HepG2 (cell line): ENCODE data around the gene GPR37. TPM values are rescaled to one million over a fixed set of nuclear protein-coding genes. Genes with fewer than 3 reads are reported as not detected.
A peak's percentile ranks its signal among the peaks of the same experiment; 100 is the strongest.

ENCODE experiments used
- ATAC-seq: fragments of 200-7000 bp; cut with Tn5 transposase; 3 replicates; pipeline ENCODE4 v1.9.1; 2020; ENCODE audit warnings: mild to moderate bottlenecking, moderate library complexity
- Bru-seq: library from RNA; stranded (reverse); fragments of 400-500 nt; gene quantifications from one replicate; lab custom pipeline; 2021; lab: Mats Ljungman, UMichigan
- BruChase-seq, 2 experiments: library from RNA; stranded (reverse); fragments of 400-500 nt; gene quantifications; one replicate each; lab custom pipeline; 2021; lab: Mats Ljungman, UMichigan
- BruUV-seq: library from RNA; stranded (reverse); fragments of 400-500 nt; replicated peaks from 2 replicates; lab custom pipeline; 2021; lab: Mats Ljungman, UMichigan
- CTCF ChIA-PET: fragments of 300-600 bp; formaldehyde crosslinking; extraction: SDS; loops from one replicate; lab custom pipeline; 2021; ENCODE audit warnings: low total read pairs, inconsistent platforms, low intra/inter-chr PET ratio; lab: Yijun Ruan, JAX
- POLR2A ChIA-PET: fragments of 350-600 bp; sonication (Branson Sonifier 250); formaldehyde crosslinking; loops from one replicate; lab custom pipeline; 2020; ENCODE audit warnings: antibody characterized with exemption, inconsistent platforms; lab: Yijun Ruan, JAX
- DNase-seq: peaks from one replicate; pipeline ENCODE4 v3.0.0-alpha.2; 2015; ENCODE audit warnings: low spot score
- FAIRE-seq: peaks from 3 replicates; lab custom pipeline; 2011; peaks lifted over from hg19 to GRCh38; lab: Jason Lieb, UNC
- H2AFZ ChIP-seq: one replicate; pipeline ENCODE4 v1.6.1; 2011; ENCODE audit warnings: low read length, inconsistent platforms
- H3K27ac ChIP-seq: fragments of 300-600 bp; 3 replicates; pipeline ENCODE4 v1.8.0; 2011; ENCODE audit warnings: mixed run types, mild to moderate bottlenecking, mixed read lengths, low read length, inconsistent platforms; ENCODE audit not compliant: insufficient read depth; ENCODE audit errors: extremely low read length
- H3K27me3 ChIP-seq, 2 experiments: fragments of 200-600 bp in 1 of 2; 2 replicates in 1 of 2; 3 replicates in 1 of 2; pipeline versions ENCODE4 v1.6.0 to v1.8.0; 2011; ENCODE audit warnings: low read length in 2 of 2, mild to moderate bottlenecking in 2 of 2, moderate library complexity in 2 of 2, inconsistent platforms in 1 of 2; ENCODE audit not compliant: insufficient read depth in 2 of 2, control insufficient read depth in 1 of 2
- H3K36me3 ChIP-seq, 2 experiments: fragments of 200-600 bp in 1 of 2; replicated peaks in 1 of 2; 2 replicates in 1 of 2; 3 replicates in 1 of 2; pipeline versions ENCODE4 v1.5.1 to v1.8.0; 2011; ENCODE audit warnings: low read length in 2 of 2, inconsistent platforms in 1 of 2; ENCODE audit not compliant: insufficient read depth in 2 of 2, control insufficient read depth in 1 of 2
- H3K4me1 ChIP-seq: 2 replicates; pipeline ENCODE4 v1.5.1; 2012; ENCODE audit warnings: low read length, inconsistent platforms; ENCODE audit not compliant: insufficient read depth
- H3K4me2 ChIP-seq: 2 replicates; pipeline ENCODE4 v1.6.0; 2011; ENCODE audit warnings: low read depth, low read length, inconsistent platforms
- H3K4me3 ChIP-seq, 3 experiments: fragments of 200-600 bp in 1 of 3; sonication (generic), shearing (Covaris generic) in 1 of 3; replicated peaks in 1 of 3; 2 replicates each; pipeline ENCODE4 v1.5.1; 2011 to 2016; ENCODE audit warnings: low read length in 3 of 3, inconsistent platforms in 2 of 3, low read depth in 2 of 3, mild to moderate bottlenecking in 2 of 3, control low read depth in 1 of 3, mixed read lengths in 1 of 3; ENCODE audit not compliant: insufficient read depth in 1 of 3
- H3K79me2 ChIP-seq: one replicate; pipeline ENCODE4 v1.6.1; 2011; ENCODE audit warnings: low read length, inconsistent platforms; ENCODE audit not compliant: insufficient read depth
- H3K9ac ChIP-seq: 2 replicates; pipeline ENCODE4 v1.6.0; 2011; ENCODE audit warnings: mild to moderate bottlenecking, low read depth, low read length, inconsistent platforms; ENCODE audit not compliant: insufficient read depth
- H3K9me3 ChIP-seq: 2 replicates; pipeline ENCODE4 v1.5.1; 2012; ENCODE audit warnings: mild to moderate bottlenecking, low read length
- H4K20me1 ChIP-seq: 2 replicates; pipeline ENCODE4 v1.6.0; 2011; ENCODE audit warnings: inconsistent platforms, mild to moderate bottlenecking, low read length, moderate library complexity; ENCODE audit not compliant: insufficient read depth
- BHLHE40 ChIP-seq: IDR thresholded peaks from 2 replicates; pipeline ENCODE4 v1.6.1; 2011; ENCODE audit warnings: low read length, improper control_type of control experiment
- CREBL2 ChIP-seq: sonication (generic); formaldehyde crosslinking; IDR thresholded peaks from 2 replicates; pipeline ENCODE4 v1.8.1; 2023; ENCODE audit warnings: missing genetic modification reagents, mild to moderate bottlenecking, borderline replicate concordance
- GLMP ChIP-seq: sonication (generic); formaldehyde crosslinking; IDR thresholded peaks from 2 replicates; pipeline ENCODE4 v1.9.0; 2021; ENCODE audit warnings: missing genetic modification reagents, mild to moderate bottlenecking, borderline replicate concordance
- MAFK ChIP-seq, 2 experiments: IDR thresholded peaks in 1 of 2; conservative IDR thresholded peaks in 1 of 2; 2 replicates each; pipeline ENCODE4 v1.6.1; 2011; ENCODE audit warnings: improper control_type of control experiment in 2 of 2, low read length in 2 of 2
- PCBP2 ChIP-seq: fragments of 200-400 bp; formaldehyde crosslinking; optimal IDR thresholded peaks from 2 replicates; pipeline ENCODE3; 2018; ENCODE audit warnings: low read length, low read depth; ENCODE audit not compliant: poor library complexity, severe bottlenecking
- SRF ChIP-seq: IDR thresholded peaks from 2 replicates; pipeline ENCODE4 v1.6.1; 2011; ENCODE audit warnings: mild to moderate bottlenecking, low read depth, low read length, moderate library complexity
- SRSF4 ChIP-seq: fragments of 200-400 bp; formaldehyde crosslinking; IDR thresholded peaks from one replicate; pipeline ENCODE4 v1.6.1; 2018; ENCODE audit warnings: mild to moderate bottlenecking, low read depth, low read length, moderate library complexity; ENCODE audit not compliant: poor library complexity, severe bottlenecking
- TAF1 ChIP-seq: sonication (generic); formaldehyde crosslinking; IDR thresholded peaks from 2 replicates; pipeline ENCODE4 v1.4.0; 2020; ENCODE audit warnings: missing genetic modification reagents
- ZBTB37 ChIP-seq: sonication (generic); formaldehyde crosslinking; IDR thresholded peaks from 2 replicates; pipeline ENCODE4 v1.4.0; 2020; ENCODE audit warnings: mild to moderate bottlenecking, missing genetic modification reagents
- WGBS: methylation state at CpG from one replicate; pipeline ENCODE4 v1.1.6; 2017; ENCODE audit warnings: low lambda C conversion rate; 5-methylcytosine and 5-hydroxymethylcytosine counted together
- in situ Hi-C: cut with HindIII; loops from 2 replicates; pipeline ENCODE4 v1.10.0; 2017; ENCODE audit warnings: low pct_unique_long_range_greater_than_20kb; ENCODE audit not compliant: extremely low pct_ligation_motif_present
- intact Hi-C: fragments of 100-400 bp; cut with micrococcal nuclease; formaldehyde crosslinking; loops from one replicate; pipeline ENCODE4 v1.10.0; 2022; ENCODE audit not compliant: unreplicated experiment
- long read RNA-seq, 2 experiments: library from RNA in 1 of 2; library from polyadenylated mRNA in 1 of 2; stranded (forward) in 1 of 2; unstranded in 1 of 2; transcript quantifications; one replicate each; pipeline ENCODE4 v2.0.0, GENCODE V29; 2019 to 2022
- polyA minus RNA-seq, 3 experiments: library from RNA; depleted of rRNA, polyadenylated mRNA; stranded (reverse); fragments of >200 nt; gene quantifications; 2 replicates each; pipeline ENCODE4 v1.2.3, GENCODE V29; 2011; ENCODE audit warnings: low replicate concordance in 1 of 3
- polyA plus RNA-seq, 8 experiments: library from polyadenylated mRNA; depleted of rRNA in 3 of 8; stranded (reverse) in 7 of 8; unstranded in 1 of 8; fragments of >200 nt; fragmentation: Illumina TruSeq in 4 of 8; extraction: Trizol in 4 of 8; gene quantifications; 2 replicates each; pipeline versions ENCODE4 v1.2.1 to v1.2.3, GENCODE V29; 2011 to 2016; ENCODE audit warnings: low read depth in 4 of 8, missing spikeins in 1 of 8, mixed read lengths in 1 of 8; ENCODE audit not compliant: insufficient read depth in 1 of 8
- total RNA-seq, 5 experiments: library from RNA; depleted of rRNA; stranded (reverse); fragments of >200 nt; fragmentation: Illumina TruSeq; extraction: Trizol; gene quantifications; 2 replicates each; pipeline ENCODE4 v1.2.3, GENCODE V29; 2016; ENCODE audit warnings: low read depth in 1 of 5

GPR37 gene, protein sequence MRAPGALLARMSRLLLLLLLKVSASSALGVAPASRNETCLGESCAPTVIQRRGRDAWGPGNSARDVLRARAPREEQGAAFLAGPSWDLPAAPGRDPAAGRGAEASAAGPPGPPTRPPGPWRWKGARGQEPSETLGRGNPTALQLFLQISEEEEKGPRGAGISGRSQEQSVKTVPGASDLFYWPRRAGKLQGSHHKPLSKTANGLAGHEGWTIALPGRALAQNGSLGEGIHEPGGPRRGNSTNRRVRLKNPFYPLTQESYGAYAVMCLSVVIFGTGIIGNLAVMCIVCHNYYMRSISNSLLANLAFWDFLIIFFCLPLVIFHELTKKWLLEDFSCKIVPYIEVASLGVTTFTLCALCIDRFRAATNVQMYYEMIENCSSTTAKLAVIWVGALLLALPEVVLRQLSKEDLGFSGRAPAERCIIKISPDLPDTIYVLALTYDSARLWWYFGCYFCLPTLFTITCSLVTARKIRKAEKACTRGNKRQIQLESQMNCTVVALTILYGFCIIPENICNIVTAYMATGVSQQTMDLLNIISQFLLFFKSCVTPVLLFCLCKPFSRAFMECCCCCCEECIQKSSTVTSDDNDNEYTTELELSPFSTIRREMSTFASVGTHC
- total RNA-seq (2016; rRNA removed; fragmentation: Illumina TruSeq; extraction: Trizol) = not detected in 2 replicates
- not detected in 2 replicates for total RNA-seq (2016; cell fraction: cytosol; rRNA removed; fragmentation: Illumina TruSeq; extraction: Trizol; ENCODE audit: low read depth)
- total RNA-seq (2016; cell fraction: insoluble cytoplasmic fraction; rRNA removed; fragmentation: Illumina TruSeq; extraction: Trizol) = not detected in 2 replicates
- total RNA-seq (2016; cell fraction: membrane; rRNA removed; fragmentation: Illumina TruSeq; extraction: Trizol) = not detected in 2 replicates
- not detected in 2 replicates for total RNA-seq (2016; cell fraction: nucleus; rRNA removed; fragmentation: Illumina TruSeq; extraction: Trizol)
- polyA plus RNA-seq (2011; rRNA removed) = not detected in 2 replicates
- not detected in 2 replicates for polyA plus RNA-seq (2011; cell fraction: cytosol; rRNA removed)
- 0.03 TPM in 1 of 2 replicates, not detected in the other for polyA plus RNA-seq (2011; cell fraction: nucleus; rRNA removed)
- not detected in 2 replicates for polyA plus RNA-seq (2012)
- not detected in 2 replicates for polyA plus RNA-seq (2016; cell fraction: cytosol; fragmentation: Illumina TruSeq; extraction: Trizol; ENCODE audit: low read depth)
- polyA plus RNA-seq (2016; cell fraction: insoluble cytoplasmic fraction; fragmentation: Illumina TruSeq; extraction: Trizol; ENCODE audit: low read depth) = not detected in 2 replicates
- not detected in 2 replicates for polyA plus RNA-seq (2016; cell fraction: membrane; fragmentation: Illumina TruSeq; extraction: Trizol; ENCODE audit: low read depth)
- polyA plus RNA-seq (2016; cell fraction: nucleus; fragmentation: Illumina TruSeq; extraction: Trizol; ENCODE audit: insufficient read depth, low read depth) = not detected in 2 replicates
- 0.61 TPM in 1 of 2 replicates, not detected in the other for polyA minus RNA-seq (2011; rRNA and poly(A)+ RNA removed; ENCODE audit: low replicate concordance)
- polyA minus RNA-seq (2011; cell fraction: cytosol; rRNA and poly(A)+ RNA removed) = not detected in 2 replicates
- not detected in 2 replicates for polyA minus RNA-seq (2011; cell fraction: nucleus; rRNA and poly(A)+ RNA removed)
- Bru-seq, nascent RNA = percentile 14 among the genes with signal in this experiment
- percentile 9 among the genes with signal in this experiment for BruChase-seq, experiment 1, labeled RNA remaining after a 6-hour chase
- percentile 5 among the genes with signal in this experiment for BruChase-seq, experiment 2, labeled RNA remaining after a 2-hour chase
- long read RNA-seq, experiment 1 = 0 reads
- long read RNA-seq, experiment 2 = 0 reads

GRCh38 chr7:124765401-124766352, at the start of gene GPR37:
GPR37 (minus strand) TSS chr7:124765792; CDS start chr7:124764976, 816 bp downstream.
- H3K9ac ChIP-seq = no peak within 1 kb of the TSS
- FAIRE-seq = no peak
- POLR2A ChIA-PET = no interaction called here
- TF ChIP-seq CREBL2 (CRISPR knock-in tag) (no peak), PCBP2 (no peak), SRF (no peak), TAF1 (no peak), ZBTB37 (CRISPR knock-in tag) (no peak), BHLHE40 (no peak), SRSF4 (no peak), GLMP (no peak), MAFK (conservative IDR thresholded peaks at IDR 0.05 in 1 of 2, IDR thresholded peaks at IDR 0.05 in 1 of 2; ENCODE audit: low read length in 2 of 2) (no peak)

More at GRCh38 chr7:124765401-124766352, at the start of gene GPR37:
- intact Hi-C loops (no loop called here), in situ Hi-C loops (no loop called here)
- 90% methylated on average over 81 of the region's 81 CpGs for WGBS
- ATAC-seq (no peak), DNase-seq (no peak)
- no peak within 1 kb of the TSS for H3K27ac ChIP-seq
- H3K4me1 ChIP-seq = peaks cover 20% of the 10 kb centered on the region
- H3K36me3 ChIP-seq = no peaks in the 10 kb centered on the region
- no peaks in the 10 kb centered on the region for H3K79me2 ChIP-seq
- CTCF ChIA-PET = no interaction called here
- no peak within 1 kb of the TSS for H3K4me3 ChIP-seq
- BruUV-seq = no TSS peak
- peaks cover 11% of the 10 kb centered on the region for H3K9me3 ChIP-seq
- no peaks in the 10 kb centered on the region for H4K20me1 ChIP-seq
- no peaks in the 10 kb centered on the region for H3K27me3 ChIP-seq
- H3K4me2 ChIP-seq = no peak within 1 kb of the TSS
- no peak within 1 kb of the TSS for H2AFZ ChIP-seq
